Caco-2 (cell line): ENCODE data around the gene METTL24. TPM values are rescaled to one million over a fixed set of nuclear protein-coding genes. Genes with fewer than 3 reads are reported as not detected.

ENCODE experiments used
- BruUV-seq: library from RNA; stranded (reverse); fragments of 400-500 nt; replicated peaks from 2 replicates; lab custom pipeline; 2021; lab: Mats Ljungman, UMichigan
- CTCF ChIA-PET: fragments of 300-600 bp; sonication (Branson Sonifier 250); formaldehyde crosslinking; loops from one replicate; lab custom pipeline; 2022; ENCODE audit warnings: antibody characterized with exemption; lab: Charles Lee
- POLR2A ChIA-PET: fragments of 300-600 bp; sonication (Branson Sonifier 250); formaldehyde crosslinking; loops from one replicate; lab custom pipeline; 2022; ENCODE audit warnings: antibody characterized with exemption; lab: Charles Lee
- DNase-seq, 2 experiments: peaks; one replicate each; pipeline versions ENCODE4 v3.0.0 to v3.0.0-alpha.2; 2020 to 2022
- H3K27me3 ChIP-seq: replicated peaks from 2 replicates; pipeline ENCODE4 v1.6.0; 2011; ENCODE audit warnings: low read length; ENCODE audit not compliant: control insufficient read depth, insufficient read depth
- H3K36me3 ChIP-seq: 2 replicates; pipeline ENCODE4 v1.5.1; 2011; ENCODE audit warnings: low read length; ENCODE audit not compliant: control insufficient read depth, insufficient read depth
- H3K4me1 ChIP-seq: fragments of 250-450 bp; sonication (Bioruptor Pico); 2 replicates; pipeline ENCODE4 v1.5.1; 2020; ENCODE audit warnings: mild to moderate bottlenecking
- H3K4me3 ChIP-seq: 2 replicates; pipeline ENCODE4 v1.5.1; 2011; ENCODE audit warnings: low read depth, mild to moderate bottlenecking, control low read depth, low read length
- H3K9me3 ChIP-seq: fragments of 250-450 bp; sonication (Bioruptor Pico); 2 replicates; pipeline ENCODE4 v1.5.1; 2020; ENCODE audit warnings: mild to moderate bottlenecking, moderate library complexity
- H3K27ac Mint-ChIP-seq: one replicate; pipeline ENCODE4 v1.8.0; 2022; ENCODE audit warnings: mixed read lengths; ENCODE audit not compliant: unreplicated experiment
- H3K27me3 Mint-ChIP-seq: one replicate; pipeline ENCODE4 v1.8.0; 2022; ENCODE audit warnings: mixed read lengths; ENCODE audit not compliant: insufficient read depth, unreplicated experiment
- H3K36me3 Mint-ChIP-seq: one replicate; pipeline ENCODE4 v1.8.0; 2022; ENCODE audit warnings: mild to moderate bottlenecking, mixed read lengths; ENCODE audit not compliant: insufficient read depth, unreplicated experiment
- H3K4me1 Mint-ChIP-seq: one replicate; pipeline ENCODE4 v1.8.0; 2022; ENCODE audit warnings: low read depth, mixed read lengths; ENCODE audit not compliant: unreplicated experiment
- H3K4me3 Mint-ChIP-seq: one replicate; pipeline ENCODE4 v1.8.0; 2022; ENCODE audit warnings: mild to moderate bottlenecking, moderate library complexity, mixed read lengths; ENCODE audit not compliant: unreplicated experiment
- H3K9me3 Mint-ChIP-seq: one replicate; pipeline ENCODE4 v1.8.0; 2022; ENCODE audit warnings: mixed read lengths; ENCODE audit not compliant: unreplicated experiment
- intact Hi-C: fragments of 100-400 bp; cut with micrococcal nuclease; formaldehyde crosslinking; loops from one replicate; pipeline ENCODE4 v1.10.0; 2022; ENCODE audit not compliant: unreplicated experiment
- total RNA-seq: library from RNA; stranded (reverse); gene quantifications from 2 replicates; pipeline ENCODE4 v1.2.3, GENCODE V29; 2022
- TF ChIP-seq, protein P1 (sequence below), 2 experiments: fragments of 200-600 bp in 1 of 2; IDR thresholded peaks; 1 replicate in 1 of 2; 2 replicates in 1 of 2; pipeline versions ENCODE4 v1.5.1 to v1.8.0; 2011 to 2022; ENCODE audit warnings: antibody characterized with exemption in 1 of 2, control low read depth in 1 of 2, inconsistent platforms in 1 of 2, low read depth in 1 of 2, low read length in 1 of 2, mild to moderate bottlenecking in 1 of 2, moderate library complexity in 1 of 2; ENCODE audit not compliant: insufficient read depth in 1 of 2, severe bottlenecking in 1 of 2, unreplicated experiment in 1 of 2

METTL24 gene
- total RNA-seq, 1 experiment from 2014 or later = not detected

DNA sequence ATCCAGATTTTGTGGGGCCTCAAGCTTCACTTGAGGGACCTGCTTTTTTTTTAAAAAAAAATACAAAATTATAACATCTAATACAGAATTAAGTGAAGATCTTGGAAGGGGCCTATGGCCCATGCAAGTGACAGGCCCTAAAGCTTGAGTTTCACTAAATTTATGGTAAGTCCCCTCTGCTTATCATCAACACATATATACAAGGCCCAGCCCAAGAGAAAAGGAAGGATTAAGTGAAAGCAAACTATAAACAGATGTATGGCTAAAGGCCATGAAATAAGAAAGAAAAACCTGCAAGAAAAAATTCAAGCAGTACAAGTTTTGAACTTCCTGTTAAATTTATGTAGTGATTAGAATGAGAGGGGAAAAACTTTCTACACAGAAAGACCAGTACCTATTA, 91.2 kb downstream of the METTL24 start:
- ChIA-PET POLR2A (no interaction called here), CTCF (no interaction called here)
- no peaks in the 10 kb centered on the region for H3K9me3 Mint-ChIP-seq
- intact Hi-C loops = no loop called here
- TF ChIP-seq, protein P1, sequence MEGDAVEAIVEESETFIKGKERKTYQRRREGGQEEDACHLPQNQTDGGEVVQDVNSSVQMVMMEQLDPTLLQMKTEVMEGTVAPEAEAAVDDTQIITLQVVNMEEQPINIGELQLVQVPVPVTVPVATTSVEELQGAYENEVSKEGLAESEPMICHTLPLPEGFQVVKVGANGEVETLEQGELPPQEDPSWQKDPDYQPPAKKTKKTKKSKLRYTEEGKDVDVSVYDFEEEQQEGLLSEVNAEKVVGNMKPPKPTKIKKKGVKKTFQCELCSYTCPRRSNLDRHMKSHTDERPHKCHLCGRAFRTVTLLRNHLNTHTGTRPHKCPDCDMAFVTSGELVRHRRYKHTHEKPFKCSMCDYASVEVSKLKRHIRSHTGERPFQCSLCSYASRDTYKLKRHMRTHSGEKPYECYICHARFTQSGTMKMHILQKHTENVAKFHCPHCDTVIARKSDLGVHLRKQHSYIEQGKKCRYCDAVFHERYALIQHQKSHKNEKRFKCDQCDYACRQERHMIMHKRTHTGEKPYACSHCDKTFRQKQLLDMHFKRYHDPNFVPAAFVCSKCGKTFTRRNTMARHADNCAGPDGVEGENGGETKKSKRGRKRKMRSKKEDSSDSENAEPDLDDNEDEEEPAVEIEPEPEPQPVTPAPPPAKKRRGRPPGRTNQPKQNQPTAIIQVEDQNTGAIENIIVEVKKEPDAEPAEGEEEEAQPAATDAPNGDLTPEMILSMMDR (IDR thresholded peaks at IDR 0.05; ENCODE audit: insufficient read depth in 1 of 2, low read depth in 1 of 2, low read length in 1 of 2, severe bottlenecking in 1 of 2, unreplicated experiment in 1 of 2) = no peak
- DNase-seq = no peak
- Histone ChIP-seq H3K9me3 (no peaks in the 10 kb centered on the region), H3K4me3 (no peak overlapping the region), H3K27me3 (no peaks in the 10 kb centered on the region), H3K4me1 (no peaks in the 10 kb centered on the region), H3K36me3 (no peaks in the 10 kb centered on the region)
- peaks cover 6% of the 10 kb centered on the region for H3K27me3 Mint-ChIP-seq
- no TSS peak for BruUV-seq
- H3K4me3 Mint-ChIP-seq = no peak overlapping the region
- no peaks in the 10 kb centered on the region for H3K36me3 Mint-ChIP-seq
- no peaks in the 10 kb centered on the region for H3K4me1 Mint-ChIP-seq
- H3K27ac Mint-ChIP-seq = no peak overlapping the region

DNA sequence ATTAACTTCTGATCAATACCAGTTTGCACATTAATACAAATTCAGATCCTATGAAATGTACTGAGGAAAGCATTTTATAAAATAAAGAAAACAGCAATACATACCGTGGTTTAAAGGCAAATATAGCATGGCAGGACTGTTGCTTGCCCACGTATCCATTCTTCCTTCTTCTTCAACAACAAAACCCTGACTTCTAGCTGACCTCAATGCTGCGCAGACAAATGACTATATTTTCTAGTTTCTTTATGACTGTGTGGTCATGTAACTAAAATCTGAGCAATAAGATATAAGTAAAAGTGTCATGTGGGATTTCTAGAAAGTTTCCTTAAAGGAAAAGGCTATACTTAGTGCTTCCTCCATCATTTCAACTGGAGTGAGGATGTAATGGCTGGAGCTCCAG, 92.9 kb downstream of the METTL24 start:
- H3K4me3 ChIP-seq = no peak overlapping the region
- BruUV-seq = no TSS peak
- CTCF ChIA-PET = no interaction called here
- no peaks in the 10 kb centered on the region for H3K4me1 ChIP-seq
- H3K9me3 ChIP-seq = no peaks in the 10 kb centered on the region
- POLR2A ChIA-PET = no interaction called here
- no peak overlapping the region for H3K27ac Mint-ChIP-seq
- TF ChIP-seq, protein P1 (IDR thresholded peaks at IDR 0.05; ENCODE audit: insufficient read depth in 1 of 2, low read depth in 1 of 2, low read length in 1 of 2, severe bottlenecking in 1 of 2, unreplicated experiment in 1 of 2) = no peak
- H3K36me3 ChIP-seq = no peaks in the 10 kb centered on the region
- H3K27me3 Mint-ChIP-seq = peaks cover 6% of the 10 kb centered on the region
- no peaks in the 10 kb centered on the region for H3K27me3 ChIP-seq
- no peaks in the 10 kb centered on the region for H3K4me1 Mint-ChIP-seq
- no peaks in the 10 kb centered on the region for H3K36me3 Mint-ChIP-seq
- no peaks in the 10 kb centered on the region for H3K9me3 Mint-ChIP-seq
- intact Hi-C loops = no loop called here
- H3K4me3 Mint-ChIP-seq = no peak overlapping the region
- no peak for DNase-seq

DNA sequence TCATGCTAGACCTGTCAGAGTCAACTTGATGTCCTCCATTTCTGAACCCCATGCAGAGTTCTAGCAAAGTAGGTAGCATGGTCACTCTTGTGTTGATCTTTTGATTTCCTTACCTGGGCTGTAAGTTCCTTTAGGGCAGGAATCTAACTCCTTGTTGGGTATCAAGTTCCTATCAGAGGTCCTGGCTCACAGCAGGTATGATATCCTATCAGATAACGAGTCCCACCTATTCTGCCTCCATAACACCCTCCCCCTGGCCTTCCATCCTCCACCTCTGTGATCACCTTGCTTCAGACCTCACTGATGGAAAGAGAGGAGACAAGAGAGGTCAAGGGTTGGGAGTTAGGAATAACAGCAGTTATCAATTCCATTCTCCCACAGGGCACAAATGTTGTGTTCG, 101.8 kb downstream of the METTL24 start:
- Mint-ChIP-seq H3K9me3 (no peaks in the 10 kb centered on the region), H3K27ac (no peak overlapping the region), H3K4me1 (no peaks in the 10 kb centered on the region), H3K36me3 (no peaks in the 10 kb centered on the region), H3K4me3 (no peak overlapping the region), H3K27me3 (peaks cover 7% of the 10 kb centered on the region)
- H3K4me3 ChIP-seq = no peak overlapping the region
- intact Hi-C loops = no loop called here
- H3K9me3 ChIP-seq = no peaks in the 10 kb centered on the region
- no peaks in the 10 kb centered on the region for H3K36me3 ChIP-seq
- H3K27me3 ChIP-seq = no peaks in the 10 kb centered on the region
- H3K4me1 ChIP-seq = no peaks in the 10 kb centered on the region
- BruUV-seq = no TSS peak
- no peak for DNase-seq
- ChIA-PET CTCF (no interaction called here), POLR2A (no interaction called here)
- TF ChIP-seq, protein P1 (IDR thresholded peaks at IDR 0.05; ENCODE audit: insufficient read depth in 1 of 2, low read depth in 1 of 2, low read length in 1 of 2, severe bottlenecking in 1 of 2, unreplicated experiment in 1 of 2) = no peak
